ENCODE measurements around the gene MICU1. TPM values are rescaled to one million over a fixed set of nuclear protein-coding genes. Genes with fewer than 3 reads are reported as not detected.

MICU1 gene
- total RNA-seq, 2 experiments from 2014 or later: 9.4 to 12.1 TPM

DNA sequence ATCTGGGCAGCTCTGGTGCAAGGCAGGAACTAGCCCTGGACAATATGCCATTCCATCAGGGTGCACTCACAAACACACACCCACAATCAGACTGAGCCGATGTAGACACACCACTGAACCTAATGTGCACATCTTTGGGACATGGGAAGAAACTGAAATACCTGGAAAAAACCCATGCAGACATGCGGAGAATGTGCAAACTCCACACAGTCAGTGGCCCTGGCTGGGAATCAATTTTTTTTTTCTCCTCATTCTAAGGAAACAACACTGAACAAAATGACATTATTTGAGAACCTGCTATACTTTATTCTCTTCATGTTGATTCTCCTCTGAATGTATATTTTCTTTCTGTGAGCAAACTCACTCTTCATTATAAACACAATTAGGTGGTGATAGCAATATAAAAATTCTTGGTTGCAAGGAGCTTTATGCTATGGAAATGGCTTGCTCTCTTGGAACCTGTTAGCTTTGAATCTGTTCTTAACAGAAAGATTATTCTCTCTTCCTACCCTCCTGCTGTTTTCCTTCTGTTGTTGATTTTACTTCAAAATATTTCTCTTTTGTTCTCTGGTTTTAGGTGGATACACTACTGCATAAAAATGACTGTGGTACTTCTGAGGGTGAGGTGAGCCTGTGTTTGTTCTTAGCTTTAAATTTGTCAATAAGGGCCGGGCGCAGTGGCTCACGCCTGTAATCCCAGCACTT is 33.0 kb upstream of the MICU1 start:
- no peak overlapping the region for H3K27ac ChIP-seq (ENCODE audit: low read depth in 1 of 2, low read length in 2 of 2)
- H3K36me3 ChIP-seq (ENCODE audit: insufficient read depth, low read length): no peaks in the 10 kb centered on the region
- POLR2A ChIA-PET: no interaction called here
- Mint-ChIP-seq H3K4me3 (no peak overlapping the region), H3K27me3 (no peaks in the 10 kb centered on the region), H3K4me1 (ENCODE audit: low read depth) (no peaks in the 10 kb centered on the region), H3K27ac (no peak overlapping the region), H3K9me3 (no peaks in the 10 kb centered on the region), H3K36me3 (ENCODE audit: low read depth) (no peaks in the 10 kb centered on the region)
- TF ChIP-seq, protein P1, sequence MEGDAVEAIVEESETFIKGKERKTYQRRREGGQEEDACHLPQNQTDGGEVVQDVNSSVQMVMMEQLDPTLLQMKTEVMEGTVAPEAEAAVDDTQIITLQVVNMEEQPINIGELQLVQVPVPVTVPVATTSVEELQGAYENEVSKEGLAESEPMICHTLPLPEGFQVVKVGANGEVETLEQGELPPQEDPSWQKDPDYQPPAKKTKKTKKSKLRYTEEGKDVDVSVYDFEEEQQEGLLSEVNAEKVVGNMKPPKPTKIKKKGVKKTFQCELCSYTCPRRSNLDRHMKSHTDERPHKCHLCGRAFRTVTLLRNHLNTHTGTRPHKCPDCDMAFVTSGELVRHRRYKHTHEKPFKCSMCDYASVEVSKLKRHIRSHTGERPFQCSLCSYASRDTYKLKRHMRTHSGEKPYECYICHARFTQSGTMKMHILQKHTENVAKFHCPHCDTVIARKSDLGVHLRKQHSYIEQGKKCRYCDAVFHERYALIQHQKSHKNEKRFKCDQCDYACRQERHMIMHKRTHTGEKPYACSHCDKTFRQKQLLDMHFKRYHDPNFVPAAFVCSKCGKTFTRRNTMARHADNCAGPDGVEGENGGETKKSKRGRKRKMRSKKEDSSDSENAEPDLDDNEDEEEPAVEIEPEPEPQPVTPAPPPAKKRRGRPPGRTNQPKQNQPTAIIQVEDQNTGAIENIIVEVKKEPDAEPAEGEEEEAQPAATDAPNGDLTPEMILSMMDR (IDR thresholded peaks at IDR 0.05): no peak
- H3K27me3 ChIP-seq (ENCODE audit: control insufficient read depth in 1 of 2, insufficient read depth in 2 of 2, low read length in 2 of 2): no peaks in the 10 kb centered on the region
- ATAC-seq (ENCODE audit: poor library complexity) (no peak), DNase-seq (no peak)
- no peaks in the 10 kb centered on the region for H3K9me3 ChIP-seq (ENCODE audit: control insufficient read depth in 1 of 2, insufficient read depth in 1 of 2, low read length in 2 of 2)
- intact Hi-C loops (cut with DNase I, micrococcal nuclease): no loop called here
- CTCF ChIA-PET: no interaction called here
- H3K4me1 ChIP-seq (ENCODE audit: insufficient read depth, low read length): no peaks in the 10 kb centered on the region
- no peak overlapping the region for H3K4me3 ChIP-seq (ENCODE audit: low read length)

DNA sequence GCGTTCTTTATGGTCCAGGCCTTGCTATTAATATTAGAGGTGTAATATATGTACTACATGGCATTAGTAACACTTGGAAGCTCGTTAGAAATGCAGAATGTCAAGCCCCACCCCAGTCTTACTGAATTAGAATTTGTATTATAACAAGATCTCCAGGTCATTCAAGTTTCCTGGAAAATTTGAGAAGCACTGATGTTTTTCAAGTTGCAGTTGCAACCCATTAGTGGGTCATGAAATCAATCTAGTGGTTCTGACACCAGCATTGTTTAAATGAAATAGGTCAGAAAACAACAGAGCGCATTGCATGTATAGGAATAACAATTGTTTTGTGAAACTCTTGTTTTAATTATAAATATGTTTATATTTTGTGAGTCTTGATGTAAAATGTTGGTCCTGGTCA is 28.8 kb upstream of the MICU1 start:
- Histone ChIP-seq H3K4me3 (ENCODE audit: low read length) (no peak overlapping the region), H3K27ac (ENCODE audit: low read depth in 1 of 2, low read length in 2 of 2) (no peak overlapping the region), H3K36me3 (ENCODE audit: insufficient read depth, low read length) (no peaks in the 10 kb centered on the region), H3K9me3 (ENCODE audit: control insufficient read depth in 1 of 2, insufficient read depth in 1 of 2, low read length in 2 of 2) (no peaks in the 10 kb centered on the region), H3K27me3 (ENCODE audit: control insufficient read depth in 1 of 2, insufficient read depth in 2 of 2, low read length in 2 of 2) (no peaks in the 10 kb centered on the region), H3K4me1 (ENCODE audit: insufficient read depth, low read length) (no peaks in the 10 kb centered on the region)
- no peaks in the 10 kb centered on the region for H3K27me3 Mint-ChIP-seq
- no peaks in the 10 kb centered on the region for H3K36me3 Mint-ChIP-seq (ENCODE audit: low read depth)
- ATAC-seq (ENCODE audit: poor library complexity): no peak
- intact Hi-C loops (cut with DNase I, micrococcal nuclease): no loop called here
- H3K4me1 Mint-ChIP-seq (ENCODE audit: low read depth): no peaks in the 10 kb centered on the region
- POLR2A ChIA-PET: no interaction called here
- H3K4me3 Mint-ChIP-seq: no peak overlapping the region
- H3K9me3 Mint-ChIP-seq: no peaks in the 10 kb centered on the region
- CTCF ChIA-PET: no interaction called here
- TF ChIP-seq, protein P1 (IDR thresholded peaks at IDR 0.05): no peak
- no peak for DNase-seq
- no peak overlapping the region for H3K27ac Mint-ChIP-seq

DNA sequence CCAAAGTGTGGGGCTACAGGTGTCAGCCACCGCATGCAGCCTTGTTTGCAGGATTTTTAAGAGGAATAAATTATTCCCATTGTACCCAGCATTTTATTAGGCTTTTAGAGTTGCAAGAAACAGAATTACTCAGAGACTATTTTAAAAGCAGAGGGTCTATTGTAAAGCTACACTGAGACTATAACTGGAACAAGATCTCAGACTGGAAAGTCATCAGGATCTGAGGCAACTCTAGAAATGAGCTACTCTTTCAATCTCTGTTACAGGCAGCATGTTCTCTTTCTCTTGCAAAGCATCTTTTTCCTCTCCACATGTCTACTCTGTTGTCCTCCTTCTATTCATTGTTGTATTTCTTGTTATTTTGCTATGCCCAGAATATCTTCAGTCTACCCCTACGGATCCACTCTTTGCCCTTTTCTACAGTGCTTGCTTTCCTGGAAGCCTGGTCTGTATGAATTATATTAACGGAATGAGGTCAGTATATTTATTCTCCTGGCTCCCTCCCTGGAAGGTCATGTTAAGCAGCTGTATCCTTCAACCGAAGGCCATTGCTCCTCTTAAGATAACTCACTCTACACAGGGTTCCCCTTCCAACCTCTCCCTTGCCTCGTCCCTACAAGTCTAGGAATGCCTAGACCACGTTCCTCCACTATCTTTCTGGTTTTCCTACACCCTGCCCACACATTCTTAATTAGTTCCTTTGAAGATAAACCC is 27.7 kb upstream of the MICU1 start:
- Mint-ChIP-seq H3K27ac (no peak overlapping the region), H3K36me3 (ENCODE audit: low read depth) (no peaks in the 10 kb centered on the region), H3K9me3 (no peaks in the 10 kb centered on the region), H3K4me1 (ENCODE audit: low read depth) (no peaks in the 10 kb centered on the region), H3K4me3 (no peak overlapping the region), H3K27me3 (no peaks in the 10 kb centered on the region)
- H3K36me3 ChIP-seq (ENCODE audit: insufficient read depth, low read length): no peaks in the 10 kb centered on the region
- no peak overlapping the region for H3K27ac ChIP-seq (ENCODE audit: low read depth in 1 of 2, low read length in 2 of 2)
- DNase-seq: no peak
- TF ChIP-seq, protein P1 (IDR thresholded peaks at IDR 0.05): no peak
- ChIA-PET POLR2A (interaction anchor here (0.6 kb wide), 1 partner anchor 399 kb away, joined by 3 read pairs; no protein-coding TSS in a partner anchor), CTCF (interaction anchor here (1.2 kb wide), 1 partner anchor 77 kb away, joined by 3 read pairs; no protein-coding TSS in a partner anchor)
- no peaks in the 10 kb centered on the region for H3K27me3 ChIP-seq (ENCODE audit: control insufficient read depth in 1 of 2, insufficient read depth in 2 of 2, low read length in 2 of 2)
- H3K9me3 ChIP-seq (ENCODE audit: control insufficient read depth in 1 of 2, insufficient read depth in 1 of 2, low read length in 2 of 2): no peaks in the 10 kb centered on the region
- no peaks in the 10 kb centered on the region for H3K4me1 ChIP-seq (ENCODE audit: insufficient read depth, low read length)
- intact Hi-C loops (cut with DNase I, micrococcal nuclease): no loop called here
- ATAC-seq (ENCODE audit: poor library complexity): no peak
- no peak overlapping the region for H3K4me3 ChIP-seq (ENCODE audit: low read length)
